GM23338 (cell line): ENCODE data around the gene CDH12. TPM values are rescaled to one million over a fixed set of nuclear protein-coding genes. Genes with fewer than 3 reads are reported as not detected.

Experiments
- ATAC-seq: fragments of 200-7000 bp; cut with Tn5 transposase; 3 replicates; pipeline ENCODE4 v1.9.1; 2020
- DNase-seq: peaks from one replicate; pipeline ENCODE4 v3.0.0-alpha.2; 2015; ENCODE audit warnings: low spot score
- H2AFZ ChIP-seq: fragments of 200-600 bp; sonication (generic); 2 replicates; pipeline ENCODE4 v1.8.0; 2016; ENCODE audit warnings: antibody characterized with exemption, mild to moderate bottlenecking, moderate library complexity
- H3F3A ChIP-seq: fragments of 200-600 bp; sonication (generic); replicated peaks from 2 replicates; pipeline ENCODE4 v1.8.0; 2017; ENCODE audit warnings: antibody characterized with exemption, mixed run types, low read depth
- H3K27ac ChIP-seq: fragments of 200-600 bp; sonication (generic); 2 replicates; pipeline ENCODE4 v1.6.1; 2016; ENCODE audit warnings: low read depth
- H3K27me3 ChIP-seq: fragments of 200-600 bp; sonication (generic); 2 replicates; pipeline ENCODE4 v1.8.0; 2016; ENCODE audit warnings: mild to moderate bottlenecking, mixed run types, moderate library complexity; ENCODE audit not compliant: insufficient read depth
- H3K36me3 ChIP-seq: fragments of 200-600 bp; sonication (generic); 2 replicates; pipeline ENCODE4 v1.8.0; 2016; ENCODE audit warnings: mild to moderate bottlenecking; ENCODE audit not compliant: insufficient read depth
- H3K4me1 ChIP-seq: fragments of 200-600 bp; sonication (generic); 2 replicates; pipeline ENCODE4 v1.8.0; 2016; ENCODE audit warnings: mild to moderate bottlenecking, moderate library complexity; ENCODE audit not compliant: insufficient read depth
- H3K4me2 ChIP-seq: fragments of 200-600 bp; sonication (generic); 2 replicates; pipeline ENCODE4 v1.7.1; 2017; ENCODE audit warnings: mixed run types
- H3K4me3 ChIP-seq: fragments of 200-600 bp; sonication (generic); 2 replicates; pipeline ENCODE4 v1.6.1; 2016; ENCODE audit warnings: mixed run types
- H3K79me2 ChIP-seq: fragments of 200-600 bp; sonication (generic); replicated peaks from 2 replicates; pipeline ENCODE4 v1.8.0; 2017; ENCODE audit warnings: mild to moderate bottlenecking; ENCODE audit not compliant: insufficient read depth
- H3K9me2 ChIP-seq: fragments of 200-600 bp; sonication (generic); 2 replicates; pipeline ENCODE4 v1.8.0; 2017; ENCODE audit not compliant: insufficient read depth
- H4K20me1 ChIP-seq: fragments of 200-600 bp; sonication (generic); replicated peaks from 2 replicates; pipeline ENCODE4 v1.8.0; 2017; ENCODE audit warnings: mild to moderate bottlenecking; ENCODE audit not compliant: insufficient read depth
- H3K27ac Mint-ChIP-seq: 2 replicates; pipeline ENCODE4 v1.8.0; 2020; ENCODE audit warnings: inconsistent platforms, mild to moderate bottlenecking, moderate library complexity, mixed read lengths
- H3K27me3 Mint-ChIP-seq: 3 replicates; pipeline ENCODE4 v1.8.0; 2022; ENCODE audit warnings: low read depth, mild to moderate bottlenecking, moderate library complexity, mixed read lengths, inconsistent platforms; ENCODE audit not compliant: insufficient read depth, poor library complexity
- H3K36me3 Mint-ChIP-seq: 3 replicates; pipeline ENCODE4 v1.8.0; 2021; ENCODE audit warnings: low read depth, mild to moderate bottlenecking, inconsistent platforms, moderate library complexity, mixed read lengths
- H3K4me1 Mint-ChIP-seq: 3 replicates; pipeline ENCODE4 v1.8.0; 2020; ENCODE audit warnings: mild to moderate bottlenecking, inconsistent platforms, mixed read lengths
- H3K4me3 Mint-ChIP-seq: 3 replicates; pipeline ENCODE4 v1.8.0; 2021; ENCODE audit warnings: moderate library complexity, mild to moderate bottlenecking, inconsistent platforms, mixed read lengths
- H3K9me3 Mint-ChIP-seq: 3 replicates; pipeline ENCODE4 v1.8.0; 2020; ENCODE audit warnings: moderate library complexity, mild to moderate bottlenecking, inconsistent platforms, mixed read lengths
- CREB1 ChIP-seq: fragments of 250-450 bp; sonication (Bioruptor Pico); IDR thresholded peaks from 2 replicates; pipeline ENCODE4 v1.5.0; 2020; ENCODE audit warnings: low read depth, mild to moderate bottlenecking, moderate library complexity
- EZH2phosphoT487 ChIP-seq: fragments of 200-600 bp; sonication (generic); IDR thresholded peaks from one replicate; pipeline ENCODE4 v1.8.1; 2018; ENCODE audit warnings: antibody characterized with exemption; ENCODE audit not compliant: unreplicated experiment
- NANOG ChIP-seq: IDR thresholded peaks from 2 replicates; pipeline ENCODE4 v1.6.1; 2016; ENCODE audit warnings: antibody characterized with exemption, borderline replicate concordance
- POLR2AphosphoS5 ChIP-seq: IDR thresholded peaks from 2 replicates; pipeline ENCODE4 v1.6.1; 2016; ENCODE audit warnings: antibody characterized with exemption, low read depth
- STAT1 ChIP-seq: IDR thresholded peaks from one replicate; pipeline ENCODE4 v1.6.1; 2016; ENCODE audit warnings: antibody characterized with exemption; ENCODE audit not compliant: unreplicated experiment
- ZNF114 ChIP-seq: fragments of 250-450 bp; sonication (Bioruptor Pico); IDR thresholded peaks from 2 replicates; pipeline ENCODE4 v1.5.0; 2020; ENCODE audit warnings: mild to moderate bottlenecking, moderate library complexity
- ZNF331 ChIP-seq: fragments of 250-450 bp; sonication (Bioruptor Pico); IDR thresholded peaks from 2 replicates; pipeline ENCODE4 v1.5.0; 2020; ENCODE audit warnings: low read depth, mild to moderate bottlenecking, moderate library complexity
- polyA plus RNA-seq: library from polyadenylated mRNA; unstranded; fragments of >200 nt; fragmentation: Nextera tagmentation; extraction: Ambion mirVana; gene quantifications from 2 replicates; pipeline ENCODE4 v1.2.1, GENCODE V29; 2016
- total RNA-seq: library from RNA; depleted of rRNA; stranded (reverse); fragments of >200 nt; shearing (Covaris generic); gene quantifications from 2 replicates; pipeline ENCODE4 v1.2.3, GENCODE V29; 2014
- TF ChIP-seq, protein P1 (sequence below), 2 experiments: fragments of 200-600 bp in 1 of 2; sonication (generic) in 1 of 2; conservative IDR thresholded peaks; 2 replicates each; pipeline versions ENCODE4 v1.5.1 to v1.6.1; 2016 to 2017; ENCODE audit warnings: antibody characterized with exemption in 2 of 2, low read depth in 2 of 2, mild to moderate bottlenecking in 2 of 2, moderate library complexity in 1 of 2
- TF ChIP-seq, protein P2 (sequence below): IDR thresholded peaks from 2 replicates; pipeline ENCODE4 v1.6.1; 2016; ENCODE audit warnings: antibody characterized with exemption
- TF ChIP-seq, protein P3 (sequence below): fragments of 250-450 bp; sonication (Bioruptor Pico); IDR thresholded peaks from 2 replicates; pipeline ENCODE4 v1.5.0; 2020; ENCODE audit warnings: mild to moderate bottlenecking, moderate library complexity

The CDH12 gene
- total and polyA plus RNA-seq, 2 experiments from 2014 or later: not detected

DNA sequence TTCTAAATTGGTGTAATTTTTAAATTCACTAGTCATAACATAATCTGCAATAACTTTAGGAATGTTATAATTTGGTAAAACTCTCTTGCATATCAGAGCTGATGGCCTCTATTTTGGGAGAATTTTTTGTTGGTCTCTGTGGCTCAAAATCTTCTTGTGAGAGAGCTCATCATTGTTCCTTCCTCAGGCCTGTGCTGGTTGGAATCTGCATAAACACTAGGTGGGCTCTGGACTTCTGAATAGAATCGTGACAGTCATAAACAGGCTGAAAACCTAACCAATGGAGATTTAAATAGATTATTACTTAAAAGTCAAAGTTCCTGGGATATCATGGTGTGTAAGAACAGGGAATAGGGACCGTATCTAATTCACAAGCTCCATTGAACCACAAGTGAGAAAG, 1129.6 kb downstream of the CDH12 start:
- H3K4me3 ChIP-seq: no peak overlapping the region
- H3K4me2 ChIP-seq: no peak overlapping the region
- no peak overlapping the region for H3K4me3 Mint-ChIP-seq
- H2AFZ ChIP-seq: no peak overlapping the region; the same call in 1 of the 2 replicates
- no peaks in the 10 kb centered on the region for H3K36me3 Mint-ChIP-seq
- peaks cover 9% of the 10 kb centered on the region for H3K4me1 Mint-ChIP-seq
- H3K27ac ChIP-seq: no peak overlapping the region
- H3K79me2 ChIP-seq: no peaks in the 10 kb centered on the region
- no peaks in the 10 kb centered on the region for H3K4me1 ChIP-seq
- no peaks in the 10 kb centered on the region for H3K27me3 Mint-ChIP-seq
- no peak overlapping the region; the same call in 1 of the 2 replicates for H3K27ac Mint-ChIP-seq
- no peaks in the 10 kb centered on the region for H4K20me1 ChIP-seq
- ATAC-seq (peak; percentile 58; the same call in 2 of the 3 replicates), DNase-seq (peak; percentile 8)
- TF ChIP-seq EZH2phosphoT487 (no peak), NANOG (no peak), ZNF114 (CRISPR knock-in tag) (no peak), CREB1 (CRISPR knock-in tag) (no peak), ZNF331 (CRISPR knock-in tag) (no peak), POLR2AphosphoS5 (no peak), STAT1 (no peak)
- TF ChIP-seq, protein P1, sequence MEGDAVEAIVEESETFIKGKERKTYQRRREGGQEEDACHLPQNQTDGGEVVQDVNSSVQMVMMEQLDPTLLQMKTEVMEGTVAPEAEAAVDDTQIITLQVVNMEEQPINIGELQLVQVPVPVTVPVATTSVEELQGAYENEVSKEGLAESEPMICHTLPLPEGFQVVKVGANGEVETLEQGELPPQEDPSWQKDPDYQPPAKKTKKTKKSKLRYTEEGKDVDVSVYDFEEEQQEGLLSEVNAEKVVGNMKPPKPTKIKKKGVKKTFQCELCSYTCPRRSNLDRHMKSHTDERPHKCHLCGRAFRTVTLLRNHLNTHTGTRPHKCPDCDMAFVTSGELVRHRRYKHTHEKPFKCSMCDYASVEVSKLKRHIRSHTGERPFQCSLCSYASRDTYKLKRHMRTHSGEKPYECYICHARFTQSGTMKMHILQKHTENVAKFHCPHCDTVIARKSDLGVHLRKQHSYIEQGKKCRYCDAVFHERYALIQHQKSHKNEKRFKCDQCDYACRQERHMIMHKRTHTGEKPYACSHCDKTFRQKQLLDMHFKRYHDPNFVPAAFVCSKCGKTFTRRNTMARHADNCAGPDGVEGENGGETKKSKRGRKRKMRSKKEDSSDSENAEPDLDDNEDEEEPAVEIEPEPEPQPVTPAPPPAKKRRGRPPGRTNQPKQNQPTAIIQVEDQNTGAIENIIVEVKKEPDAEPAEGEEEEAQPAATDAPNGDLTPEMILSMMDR (conservative IDR thresholded peaks at IDR 0.05; ENCODE audit: low read depth in 2 of 2): no peak
- TF ChIP-seq, protein P2, sequence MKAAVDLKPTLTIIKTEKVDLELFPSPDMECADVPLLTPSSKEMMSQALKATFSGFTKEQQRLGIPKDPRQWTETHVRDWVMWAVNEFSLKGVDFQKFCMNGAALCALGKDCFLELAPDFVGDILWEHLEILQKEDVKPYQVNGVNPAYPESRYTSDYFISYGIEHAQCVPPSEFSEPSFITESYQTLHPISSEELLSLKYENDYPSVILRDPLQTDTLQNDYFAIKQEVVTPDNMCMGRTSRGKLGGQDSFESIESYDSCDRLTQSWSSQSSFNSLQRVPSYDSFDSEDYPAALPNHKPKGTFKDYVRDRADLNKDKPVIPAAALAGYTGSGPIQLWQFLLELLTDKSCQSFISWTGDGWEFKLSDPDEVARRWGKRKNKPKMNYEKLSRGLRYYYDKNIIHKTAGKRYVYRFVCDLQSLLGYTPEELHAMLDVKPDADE: no peak
- TF ChIP-seq, protein P3, sequence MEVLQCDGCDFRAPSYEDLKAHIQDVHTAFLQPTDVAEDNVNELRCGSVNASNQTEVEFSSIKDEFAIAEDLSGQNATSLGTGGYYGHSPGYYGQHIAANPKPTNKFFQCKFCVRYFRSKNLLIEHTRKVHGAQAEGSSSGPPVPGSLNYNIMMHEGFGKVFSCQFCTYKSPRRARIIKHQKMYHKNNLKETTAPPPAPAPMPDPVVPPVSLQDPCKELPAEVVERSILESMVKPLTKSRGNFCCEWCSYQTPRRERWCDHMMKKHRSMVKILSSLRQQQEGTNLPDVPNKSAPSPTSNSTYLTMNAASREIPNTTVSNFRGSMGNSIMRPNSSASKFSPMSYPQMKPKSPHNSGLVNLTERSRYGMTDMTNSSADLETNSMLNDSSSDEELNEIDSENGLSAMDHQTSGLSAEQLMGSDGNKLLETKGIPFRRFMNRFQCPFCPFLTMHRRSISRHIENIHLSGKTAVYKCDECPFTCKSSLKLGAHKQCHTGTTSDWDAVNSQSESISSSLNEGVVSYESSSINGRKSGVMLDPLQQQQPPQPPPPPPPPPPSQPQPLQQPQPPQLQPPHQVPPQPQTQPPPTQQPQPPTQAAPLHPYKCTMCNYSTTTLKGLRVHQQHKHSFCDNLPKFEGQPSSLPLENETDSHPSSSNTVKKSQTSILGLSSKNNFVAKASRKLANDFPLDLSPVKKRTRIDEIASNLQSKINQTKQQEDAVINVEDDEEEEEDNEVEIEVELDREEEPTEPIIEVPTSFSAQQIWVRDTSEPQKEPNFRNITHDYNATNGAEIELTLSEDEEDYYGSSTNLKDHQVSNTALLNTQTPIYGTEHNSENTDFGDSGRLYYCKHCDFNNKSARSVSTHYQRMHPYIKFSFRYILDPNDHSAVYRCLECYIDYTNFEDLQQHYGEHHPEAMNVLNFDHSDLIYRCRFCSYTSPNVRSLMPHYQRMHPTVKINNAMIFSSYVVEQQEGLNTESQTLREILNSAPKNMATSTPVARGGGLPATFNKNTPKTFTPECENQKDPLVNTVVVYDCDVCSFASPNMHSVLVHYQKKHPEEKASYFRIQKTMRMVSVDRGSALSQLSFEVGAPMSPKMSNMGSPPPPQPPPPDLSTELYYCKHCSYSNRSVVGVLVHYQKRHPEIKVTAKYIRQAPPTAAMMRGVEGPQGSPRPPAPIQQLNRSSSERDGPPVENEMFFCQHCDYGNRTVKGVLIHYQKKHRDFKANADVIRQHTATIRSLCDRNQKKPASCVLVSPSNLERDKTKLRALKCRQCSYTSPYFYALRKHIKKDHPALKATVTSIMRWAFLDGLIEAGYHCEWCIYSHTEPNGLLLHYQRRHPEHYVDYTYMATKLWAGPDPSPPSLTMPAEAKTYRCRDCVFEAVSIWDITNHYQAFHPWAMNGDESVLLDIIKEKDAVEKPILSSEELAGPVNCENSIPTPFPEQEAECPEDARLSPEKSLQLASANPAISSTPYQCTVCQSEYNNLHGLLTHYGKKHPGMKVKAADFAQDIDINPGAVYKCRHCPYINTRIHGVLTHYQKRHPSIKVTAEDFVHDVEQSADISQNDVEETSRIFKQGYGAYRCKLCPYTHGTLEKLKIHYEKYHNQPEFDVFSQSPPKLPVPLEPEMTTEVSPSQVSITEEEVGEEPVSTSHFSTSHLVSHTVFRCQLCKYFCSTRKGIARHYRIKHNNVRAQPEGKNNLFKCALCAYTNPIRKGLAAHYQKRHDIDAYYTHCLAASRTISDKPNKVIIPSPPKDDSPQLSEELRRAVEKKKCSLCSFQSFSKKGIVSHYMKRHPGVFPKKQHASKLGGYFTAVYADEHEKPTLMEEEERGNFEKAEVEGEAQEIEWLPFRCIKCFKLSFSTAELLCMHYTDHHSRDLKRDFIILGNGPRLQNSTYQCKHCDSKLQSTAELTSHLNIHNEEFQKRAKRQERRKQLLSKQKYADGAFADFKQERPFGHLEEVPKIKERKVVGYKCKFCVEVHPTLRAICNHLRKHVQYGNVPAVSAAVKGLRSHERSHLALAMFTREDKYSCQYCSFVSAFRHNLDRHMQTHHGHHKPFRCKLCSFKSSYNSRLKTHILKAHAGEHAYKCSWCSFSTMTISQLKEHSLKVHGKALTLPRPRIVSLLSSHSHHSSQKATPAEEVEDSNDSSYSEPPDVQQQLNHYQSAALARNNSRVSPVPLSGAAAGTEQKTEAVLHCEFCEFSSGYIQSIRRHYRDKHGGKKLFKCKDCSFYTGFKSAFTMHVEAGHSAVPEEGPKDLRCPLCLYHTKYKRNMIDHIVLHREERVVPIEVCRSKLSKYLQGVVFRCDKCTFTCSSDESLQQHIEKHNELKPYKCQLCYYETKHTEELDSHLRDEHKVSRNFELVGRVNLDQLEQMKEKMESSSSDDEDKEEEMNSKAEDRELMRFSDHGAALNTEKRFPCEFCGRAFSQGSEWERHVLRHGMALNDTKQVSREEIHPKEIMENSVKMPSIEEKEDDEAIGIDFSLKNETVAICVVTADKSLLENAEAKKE: no peak
- no peaks in the 10 kb centered on the region for H3K27me3 ChIP-seq
- no peaks in the 10 kb centered on the region for H3K9me3 Mint-ChIP-seq
- peaks cover 2% of the 10 kb centered on the region; the same call in 1 of the 2 replicates for H3K9me2 ChIP-seq
- H3K36me3 ChIP-seq: no peaks in the 10 kb centered on the region
- no peaks in the 10 kb centered on the region for H3F3A ChIP-seq
